GM20431 (cell line): ENCODE measurements around the gene CMTM5.
"Not testable (repeated sequence)": the region's sequence is repeated elsewhere in the genome, so short reads cannot be mapped to it uniquely, and the experiment has no call there.

Source experiments
- in situ Hi-C: fragments of 300-500 bp; cut with MseI, MboI; formaldehyde crosslinking; loops from one replicate; pipeline ENCODE4 v1.15.0; 2020; ENCODE audit warnings: low sequenced_read_pairs; ENCODE audit not compliant: unreplicated experiment

The CMTM5 gene

DNA sequence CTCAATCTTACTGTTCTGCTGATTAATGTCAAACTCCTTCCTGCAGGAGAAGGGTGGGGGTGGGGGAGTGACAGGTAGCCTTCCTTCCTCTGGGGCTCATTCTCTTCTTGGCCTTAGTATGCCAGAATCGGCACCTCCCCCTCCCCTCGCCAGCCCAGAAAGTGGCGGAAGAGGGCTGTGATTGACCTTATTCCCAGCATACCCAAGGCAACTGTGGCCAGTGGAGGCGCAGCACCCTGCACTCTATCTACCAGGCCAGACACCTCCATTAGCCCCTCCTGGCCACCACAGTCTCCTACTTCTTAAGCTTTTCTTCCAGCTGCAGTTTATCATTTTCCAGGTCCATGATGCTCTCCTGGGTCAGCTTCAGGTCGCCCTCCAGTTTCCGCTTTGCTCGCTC lies 15.8 kb downstream of the CMTM5 start:
- in situ Hi-C loops: no loop called here

- in situ Hi-C loops: no loop called here
Observed at GRCh38 chr14:23396126-23396525, 19.3 kb downstream of the CMTM5 start.

- in situ Hi-C loops: no loop called here
Observed at GRCh38 chr14:23396781-23397407, 20.0 kb downstream of the CMTM5 start.

GRCh38 chr14:23398348-23398747 lies 21.5 kb downstream of the CMTM5 start:
- in situ Hi-C loops: no loop called here

GRCh38 chr14:23399136-23399535 lies 22.3 kb downstream of the CMTM5 start:
- in situ Hi-C loops: no loop called here

GRCh38 chr14:23399591-23399990 lies 22.7 kb downstream of the CMTM5 start:
- in situ Hi-C loops: no loop called here

GRCh38 chr14:23400496-23401149 lies 23.8 kb downstream of the CMTM5 start:
- in situ Hi-C loops: not testable (repeated sequence)

DNA sequence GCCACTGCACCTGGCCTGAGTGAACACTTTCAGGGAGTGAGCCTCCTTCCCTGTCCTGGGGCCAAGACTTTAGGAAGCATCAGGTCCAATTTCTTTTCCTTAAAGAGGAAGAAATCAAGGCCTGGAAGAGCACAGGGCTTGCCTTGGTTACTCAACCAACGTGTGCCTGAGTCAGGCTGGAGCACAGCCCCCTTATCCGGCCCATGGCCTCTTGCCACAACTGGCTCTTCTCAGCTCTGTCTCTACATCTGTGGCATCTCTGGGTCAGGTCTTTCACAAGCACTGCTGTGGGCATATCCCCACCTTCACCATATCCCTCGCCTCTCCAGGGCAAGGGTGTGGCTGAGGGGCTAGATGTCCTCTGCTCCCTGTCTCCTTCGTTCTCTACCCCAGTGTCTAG lies 24.4 kb downstream of the CMTM5 start:
- in situ Hi-C loops: no loop called here

DNA sequence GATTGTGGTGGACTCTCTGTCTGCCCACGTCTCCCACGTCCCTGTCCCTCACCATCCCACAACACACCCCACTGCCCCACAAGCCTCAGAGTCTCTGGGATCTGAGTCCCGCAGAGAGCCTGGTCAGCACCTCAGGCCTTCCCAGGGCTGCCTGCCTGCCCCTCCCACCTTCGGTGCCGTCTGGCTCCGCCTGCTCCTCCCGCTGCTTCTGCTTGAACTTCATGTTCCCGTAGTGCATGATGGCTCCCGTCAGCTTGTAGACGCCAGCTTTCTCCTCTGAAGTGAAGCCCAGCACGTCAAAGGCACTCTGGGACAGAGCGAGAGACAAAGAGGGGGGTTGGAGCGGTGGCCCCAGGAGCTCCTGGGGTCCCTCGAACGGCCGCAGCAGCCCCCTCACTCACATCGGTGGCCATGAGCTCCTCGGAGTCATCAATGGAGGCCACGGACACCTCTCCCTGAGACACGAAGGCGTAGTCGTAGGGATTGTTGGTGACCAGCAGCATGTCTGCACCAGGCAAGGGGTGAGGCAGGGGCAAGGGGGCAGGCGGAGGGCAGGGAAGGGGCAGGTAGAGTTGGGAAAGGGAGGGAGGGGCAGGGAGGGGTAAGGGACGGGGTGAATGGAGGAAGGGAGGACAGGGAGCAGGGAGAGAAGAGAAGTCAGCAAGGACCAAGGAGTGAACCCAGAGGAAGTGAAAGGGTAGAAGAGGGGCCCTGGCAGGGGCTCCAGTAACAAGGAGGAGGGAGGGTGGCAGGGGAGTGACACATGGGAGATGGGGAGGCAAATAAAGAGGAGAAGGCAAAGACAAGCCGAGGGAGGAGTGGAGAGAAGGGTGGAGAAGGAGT lies 25.7 kb downstream of the CMTM5 start:
- in situ Hi-C loops: no loop called here

- in situ Hi-C loops: no loop called here
Observed at GRCh38 chr14:23403139-23403438, 26.2 kb downstream of the CMTM5 start.

- in situ Hi-C loops: no loop called here
Observed at GRCh38 chr14:23403908-23404307, 27.1 kb downstream of the CMTM5 start.

- in situ Hi-C loops: no loop called here
Observed at GRCh38 chr14:23404331-23404900, 27.6 kb downstream of the CMTM5 start.

- in situ Hi-C loops: no loop called here
Observed at GRCh38 chr14:23405096-23405495, 28.2 kb downstream of the CMTM5 start.

DNA sequence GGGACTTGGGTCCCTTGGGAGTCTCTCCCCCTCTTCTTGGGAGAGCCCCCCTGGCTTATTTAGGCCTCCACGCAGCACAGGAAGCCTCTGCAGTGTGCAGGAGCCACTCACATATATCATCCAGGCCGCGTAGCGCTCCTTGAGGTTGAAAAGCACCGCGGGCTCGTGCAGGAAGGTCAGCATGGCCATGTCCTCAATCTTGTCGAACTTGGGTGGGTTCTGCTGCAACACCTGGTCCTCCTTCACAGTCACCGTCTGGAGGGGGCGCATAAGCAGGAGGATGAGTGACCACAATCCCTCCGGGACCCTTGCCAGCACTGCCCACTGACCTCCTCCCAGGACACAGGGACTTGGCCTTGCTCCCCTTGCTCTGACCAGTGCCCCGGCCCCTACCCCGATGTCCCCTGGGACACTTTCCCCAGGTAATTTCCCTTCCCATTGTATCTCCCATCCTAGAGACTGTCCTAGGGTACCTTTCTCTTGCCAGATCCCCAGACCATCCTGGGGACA lies 28.7 kb downstream of the CMTM5 start:
- in situ Hi-C loops: no loop called here

DNA sequence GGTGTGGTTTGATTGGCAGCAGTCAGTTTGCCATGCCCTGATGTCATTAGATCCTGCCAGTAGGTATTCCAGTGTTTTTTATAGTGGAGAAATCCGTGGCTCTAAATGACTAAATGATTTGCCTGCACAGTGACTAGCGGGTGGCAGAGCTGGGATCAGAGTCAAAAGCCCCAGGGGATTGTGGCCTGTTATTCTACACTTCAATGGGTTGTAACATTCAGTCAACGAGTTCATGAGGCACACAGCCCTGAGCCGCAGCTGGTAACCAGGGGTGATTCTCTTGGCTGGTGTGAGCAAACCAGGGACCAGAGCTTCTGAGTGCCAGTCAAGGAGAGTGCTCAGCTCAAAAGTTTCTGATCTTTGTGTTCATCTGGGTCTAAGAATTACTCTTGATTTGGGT lies 29.4 kb downstream of the CMTM5 start:
- in situ Hi-C loops: no loop called here

DNA sequence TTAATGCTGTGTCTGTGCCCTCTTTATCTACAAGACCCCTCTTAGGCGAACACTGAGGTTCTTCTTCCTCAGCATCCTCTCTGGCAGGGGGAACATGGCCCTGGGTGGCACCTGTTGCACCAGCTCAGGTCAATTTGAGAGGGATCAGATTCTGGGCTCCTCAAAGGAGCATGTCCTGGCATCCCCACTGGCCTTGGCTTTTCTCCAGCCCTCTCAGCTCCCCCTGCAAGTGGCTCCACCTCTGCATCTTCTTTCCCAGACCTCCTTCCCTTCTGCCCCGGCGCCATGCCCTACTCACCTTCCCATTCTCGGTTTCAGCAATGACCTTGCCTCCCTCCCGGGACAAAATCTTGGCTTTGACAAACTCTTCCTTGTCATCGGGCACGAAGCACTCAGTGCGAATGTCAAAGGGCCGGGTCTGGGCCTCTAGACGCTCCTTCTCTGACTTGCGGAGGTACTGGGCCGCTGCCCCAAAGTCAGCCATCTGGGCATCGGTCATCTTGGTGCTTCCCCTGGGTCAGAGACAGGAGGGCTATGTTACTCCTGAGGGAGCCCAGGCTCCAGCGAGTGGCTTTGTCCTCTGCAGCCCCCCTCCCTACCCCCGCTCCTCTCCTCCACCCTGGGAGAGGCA lies 30.0 kb downstream of the CMTM5 start:
- in situ Hi-C loops: no loop called here

DNA sequence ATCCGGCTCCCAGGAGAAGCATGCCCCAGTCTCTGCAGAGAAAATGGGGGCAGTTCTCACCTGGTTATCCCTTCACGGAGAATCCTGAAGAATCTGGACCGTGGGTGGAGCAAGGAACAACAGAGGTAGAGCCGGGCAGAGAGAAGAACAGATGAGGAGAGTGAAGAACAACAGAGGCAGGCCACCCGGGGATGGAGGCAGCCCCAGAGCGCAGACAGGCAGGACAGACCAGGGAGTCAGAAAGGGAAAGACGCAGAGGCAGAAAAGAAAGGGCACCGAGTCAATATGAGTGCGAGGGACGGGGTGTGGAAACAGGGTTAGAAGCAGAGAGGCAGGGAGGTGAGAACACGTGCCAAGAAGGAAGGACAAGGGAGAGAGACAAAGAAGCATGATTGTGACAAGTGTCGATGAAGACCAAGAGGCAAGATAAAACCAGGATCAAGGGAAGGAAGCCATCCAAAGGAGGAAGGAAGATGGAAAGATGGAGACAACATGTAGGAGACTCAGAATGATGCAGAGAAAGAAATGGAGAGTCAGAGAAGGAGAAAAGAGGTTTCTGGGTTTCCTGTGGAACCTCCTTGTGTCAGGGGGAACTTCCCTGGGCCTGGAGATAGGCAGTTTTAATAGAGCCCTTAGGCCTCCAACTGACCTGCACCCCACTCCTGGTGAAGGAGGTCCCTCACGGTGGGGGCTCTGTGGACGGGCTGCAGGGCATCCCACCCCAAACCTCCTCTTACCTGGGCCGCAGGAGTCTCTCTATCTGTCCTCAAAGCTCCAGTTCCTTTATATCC lies 30.9 kb downstream of the CMTM5 start, which contains the start of gene MYH6:
Gene MYH6, minus strand, starts transcription at position 758 of the 791 bp plus-strand sequence. CDS start 1,050 bp downstream, outside the sequence.
- in situ Hi-C loops: no loop called here

GRCh38 chr14:23408307-23408630 lies 31.4 kb downstream of the CMTM5 start:
- in situ Hi-C loops: no loop called here

DNA sequence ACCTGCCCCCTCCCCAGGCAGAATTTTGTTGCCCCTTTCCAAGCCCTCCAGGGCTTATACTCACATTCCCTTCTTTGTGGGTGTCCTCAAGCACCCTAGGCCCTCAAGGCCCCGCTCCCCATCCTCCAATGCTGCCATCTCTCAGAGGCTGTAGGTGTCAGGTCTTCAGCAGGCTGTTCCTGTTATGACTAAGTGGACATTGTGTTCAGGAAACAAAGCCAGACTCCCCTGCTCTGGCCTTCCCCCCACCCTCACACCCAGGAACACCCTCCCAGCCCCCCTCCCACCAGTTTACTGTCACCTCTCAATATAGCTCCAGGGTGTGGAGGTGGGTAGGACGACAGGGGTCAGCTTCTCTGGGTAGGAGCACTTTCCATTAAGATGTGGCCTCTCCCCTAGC lies 32.6 kb downstream of the CMTM5 start:
- in situ Hi-C loops: no loop called here
